Measurements from ENCODE around the gene ZNF329. TPM values are rescaled to one million over a fixed set of nuclear protein-coding genes. Genes with fewer than 3 reads are reported as not detected.

ZNF329 gene
- total and polyA plus RNA-seq, 2 experiments from 2014 or later, result 1.8 to 18.4 TPM

GRCh38 chr19:58157045-58157728, 6.6 kb upstream of the ZNF329 start:
- Histone ChIP-seq H3K36me3 (replicated peaks; ENCODE audit: insufficient read depth, low read depth) (no peaks in the 10 kb centered on the region), H3K4me2 (no peak overlapping the region), H4K20me1 (ENCODE audit: insufficient read depth, poor library complexity, severe bottlenecking) (no peaks in the 10 kb centered on the region), H3K4me3 (no peak overlapping the region), H3K27me3 (no peaks in the 10 kb centered on the region), H3K79me2 (peaks cover 21% of the 10 kb centered on the region), H3K27ac (no peak overlapping the region), H2AFZ (no peak overlapping the region), H3K9me3 (ENCODE audit: low read depth) (peaks cover 10% of the 10 kb centered on the region), H3K9me2 (replicated peaks; ENCODE audit: insufficient read depth) (no peaks in the 10 kb centered on the region), H3K4me1 (ENCODE audit: insufficient read depth) (peaks cover 12% of the 10 kb centered on the region)
- WGBS (ENCODE audit: low lambda C conversion rate, missing lambda C conversion rate), result 93% methylated on average over 36 of the region's 53 CpGs
- DNase-seq (ENCODE audit: low spot score), result no peak
- TF ChIP-seq EZH2 (IDR thresholded peaks at IDR 0.05; ENCODE audit: borderline replicate concordance), result no peak
- no peak for TF ChIP-seq EZH2phosphoT487 (IDR thresholded peaks at IDR 0.05; ENCODE audit: low read depth, severe bottlenecking, unreplicated experiment)
- TF ChIP-seq CTCF (IDR thresholded peaks at IDR 0.05; ENCODE audit: poor library complexity), result no peak

- Histone ChIP-seq H3K4me1 (ENCODE audit: insufficient read depth) (peaks cover 12% of the 10 kb centered on the region), H4K20me1 (ENCODE audit: insufficient read depth, poor library complexity, severe bottlenecking) (no peaks in the 10 kb centered on the region), H3K27me3 (no peaks in the 10 kb centered on the region), H2AFZ (peak overlapping the region; percentile 99), H3K79me2 (peaks cover 37% of the 10 kb centered on the region), H3K36me3 (replicated peaks; ENCODE audit: insufficient read depth, low read depth) (no peaks in the 10 kb centered on the region), H3K4me2 (peak overlapping the region; percentile 96), H3K9me3 (ENCODE audit: low read depth) (peaks cover 11% of the 10 kb centered on the region), H3K4me3 (peak overlapping the region; percentile 93), H3K9me2 (replicated peaks; ENCODE audit: insufficient read depth) (no peaks in the 10 kb centered on the region), H3K27ac (peak overlapping the region; percentile 99)
- WGBS (ENCODE audit: low lambda C conversion rate, missing lambda C conversion rate), result 10% methylated on average over 67 of the region's 85 CpGs
- TF ChIP-seq EZH2 (IDR thresholded peaks at IDR 0.05; ENCODE audit: borderline replicate concordance) (no peak), CTCF (IDR thresholded peaks at IDR 0.05; ENCODE audit: poor library complexity) (peak; percentile 100)
- peak; percentile 99 for DNase-seq (ENCODE audit: low spot score)
Measured at GRCh38 chr19:58154679-58155648, 4.4 kb upstream of the ZNF329 start.

- H4K20me1 ChIP-seq (ENCODE audit: insufficient read depth, poor library complexity, severe bottlenecking), result no peaks in the 10 kb centered on the region
- peaks cover 4% of the 10 kb centered on the region for H3K36me3 ChIP-seq (replicated peaks; ENCODE audit: insufficient read depth, low read depth)
- DNase-seq (ENCODE audit: low spot score), result peak; percentile 58
- 15% methylated on average over 12 of the region's 12 CpGs for whole genome bisulfite sequencing (ENCODE audit: low lambda C conversion rate, missing lambda C conversion rate)
- H2AFZ ChIP-seq, result peak overlapping the region; percentile 99
- peaks cover 44% of the 10 kb centered on the region for H3K79me2 ChIP-seq
- no peaks in the 10 kb centered on the region for H3K27me3 ChIP-seq
- H3K4me1 ChIP-seq (ENCODE audit: insufficient read depth), result peaks cover 18% of the 10 kb centered on the region
- H3K9me2 ChIP-seq (replicated peaks; ENCODE audit: insufficient read depth), result no peaks in the 10 kb centered on the region
- peak overlapping the region; percentile 96 for H3K4me2 ChIP-seq
- no peak for TF ChIP-seq CTCF (IDR thresholded peaks at IDR 0.05; ENCODE audit: poor library complexity)
- no peak for TF ChIP-seq EZH2 (IDR thresholded peaks at IDR 0.05; ENCODE audit: borderline replicate concordance)
- no peak for TF ChIP-seq EZH2phosphoT487 (IDR thresholded peaks at IDR 0.05; ENCODE audit: low read depth, severe bottlenecking, unreplicated experiment)
- peak overlapping the region; percentile 99 for H3K27ac ChIP-seq
- H3K9me3 ChIP-seq (ENCODE audit: low read depth), result peaks cover 18% of the 10 kb centered on the region
- peak overlapping the region; percentile 93 for H3K4me3 ChIP-seq
Measured at GRCh38 chr19:58154287-58154678, 3.7 kb upstream of the ZNF329 start.
